ELF-1 (cell line): Measurements from ENCODE around the gene BAZ1B.
"Not testable (repeated sequence)": the region's sequence is repeated elsewhere in the genome, so short reads cannot be mapped to it uniquely, and the experiment has no call there.

Experiments used
- DNase-seq: peaks from one replicate; pipeline ENCODE4 v3.0.0-alpha.2; 2016; ENCODE audit warnings: low read depth, low spot score

The BAZ1B gene

DNA sequence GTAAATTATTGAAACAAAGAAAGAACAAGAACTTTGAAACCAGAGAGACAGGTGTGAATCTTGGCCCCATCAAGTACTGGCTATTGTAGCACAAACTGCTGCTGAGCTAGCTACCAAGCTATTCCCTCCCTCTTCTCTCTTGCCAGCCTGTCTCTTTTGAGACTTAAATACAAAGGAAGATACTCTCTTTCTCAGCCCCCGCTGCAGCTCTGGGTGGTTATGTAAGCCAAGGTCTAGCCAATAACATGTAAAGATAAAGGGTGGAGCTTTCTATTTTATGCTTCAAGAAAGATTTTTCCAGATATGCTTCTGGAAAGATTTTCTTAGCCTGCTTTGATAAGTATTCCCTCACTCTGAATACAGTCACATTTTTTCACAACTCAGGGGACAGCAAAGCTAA lies 17.2 kb downstream of the BAZ1B start:
- DNase-seq, result no peak

DNA sequence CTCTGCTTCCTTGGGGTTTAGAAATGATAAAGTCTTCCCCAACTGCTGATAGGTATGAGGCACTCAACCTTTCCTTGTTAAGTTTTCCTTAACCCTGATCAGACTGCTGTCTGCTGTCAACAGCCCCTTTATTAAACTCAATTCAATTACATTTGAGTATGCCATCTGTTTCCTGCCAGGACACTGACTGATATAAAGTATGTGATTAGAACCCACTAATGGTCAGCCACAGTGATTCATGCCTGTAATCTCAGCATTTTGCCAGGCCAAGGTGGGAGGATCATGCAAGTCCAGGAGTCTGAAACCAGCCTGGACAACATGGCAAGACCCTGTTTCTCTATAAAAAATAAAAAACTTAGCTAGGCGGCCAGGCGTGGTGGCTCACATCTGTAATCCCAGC lies 18.1 kb downstream of the BAZ1B start:
- DNase-seq, result no peak

DNA sequence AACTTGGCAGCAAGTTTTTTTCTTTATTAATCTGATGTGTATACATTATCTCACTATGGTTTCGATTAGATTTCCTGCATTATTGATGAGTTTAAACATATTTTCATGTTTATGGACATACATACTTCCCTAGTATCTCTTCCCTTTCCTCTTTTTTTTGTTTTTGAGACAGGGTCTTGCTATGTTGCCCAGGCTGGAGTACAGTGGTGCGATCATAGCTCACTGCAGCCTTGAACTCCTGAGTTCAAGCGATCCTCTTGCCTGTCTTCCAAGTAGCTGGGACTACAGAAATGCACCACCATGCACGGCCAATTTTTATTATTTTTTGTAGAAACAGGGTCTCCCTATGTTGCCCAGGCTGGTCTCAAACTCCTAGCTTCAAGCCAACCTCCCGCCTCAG lies 18.9 kb downstream of the BAZ1B start:
- DNase-seq, result no peak

DNA sequence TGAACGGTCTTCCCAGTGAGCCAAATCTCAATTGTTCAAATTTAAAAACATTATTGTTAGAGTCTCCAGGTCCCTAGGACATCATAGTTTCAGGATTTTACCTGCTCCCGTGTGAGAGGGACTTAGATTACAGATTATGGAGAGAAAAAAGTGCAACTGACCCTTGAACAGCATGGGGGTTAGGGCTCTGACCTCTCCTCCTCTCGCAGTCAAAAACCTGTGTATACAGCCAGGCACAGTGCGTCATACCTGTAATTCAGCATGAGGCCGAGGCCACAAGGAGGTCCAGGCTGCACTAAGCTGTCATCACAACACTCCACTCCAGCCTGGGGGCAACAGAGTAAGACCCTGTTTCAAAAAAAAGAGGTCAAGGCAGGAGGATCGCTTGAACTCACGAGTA lies 25.5 kb downstream of the BAZ1B start:
- no peak for DNase-seq

DNA sequence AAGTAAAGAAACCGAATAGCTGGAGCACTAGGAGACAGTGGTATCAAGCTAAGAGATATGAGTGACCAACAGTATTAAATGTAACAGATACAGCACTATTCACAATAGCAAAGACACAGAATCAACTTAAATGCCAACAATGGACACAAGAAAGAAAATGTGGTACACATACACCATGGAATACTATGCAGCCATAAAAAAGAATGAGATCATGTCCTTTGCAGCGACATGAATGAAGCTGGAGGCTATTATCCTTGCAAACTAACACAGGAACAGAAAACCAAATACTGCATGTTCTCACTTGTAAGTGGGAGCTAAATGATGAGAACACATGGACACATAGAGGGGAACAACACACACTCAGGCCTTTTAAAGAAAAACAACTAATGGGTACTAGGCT lies 26.6 kb downstream of the BAZ1B start:
- DNase-seq, result not testable (repeated sequence)

DNA sequence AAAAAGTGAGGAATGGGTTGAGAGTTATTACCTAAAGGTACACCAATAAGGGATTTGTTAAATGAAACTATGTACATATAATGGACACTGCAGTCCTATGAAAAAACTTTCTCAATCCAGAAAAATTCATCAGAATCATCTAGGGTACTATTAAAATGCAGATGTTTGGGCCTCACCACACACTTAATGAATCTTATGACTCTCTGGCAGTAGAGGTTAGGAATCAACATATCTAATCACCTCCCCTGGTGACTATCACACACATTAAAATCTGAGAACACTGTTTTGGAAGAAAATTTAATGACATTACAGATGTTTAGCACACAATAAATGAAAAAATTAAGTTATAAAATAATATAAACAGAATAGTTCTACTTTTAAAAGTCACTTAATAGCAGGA lies 32.1 kb downstream of the BAZ1B start:
- no peak for DNase-seq

DNA sequence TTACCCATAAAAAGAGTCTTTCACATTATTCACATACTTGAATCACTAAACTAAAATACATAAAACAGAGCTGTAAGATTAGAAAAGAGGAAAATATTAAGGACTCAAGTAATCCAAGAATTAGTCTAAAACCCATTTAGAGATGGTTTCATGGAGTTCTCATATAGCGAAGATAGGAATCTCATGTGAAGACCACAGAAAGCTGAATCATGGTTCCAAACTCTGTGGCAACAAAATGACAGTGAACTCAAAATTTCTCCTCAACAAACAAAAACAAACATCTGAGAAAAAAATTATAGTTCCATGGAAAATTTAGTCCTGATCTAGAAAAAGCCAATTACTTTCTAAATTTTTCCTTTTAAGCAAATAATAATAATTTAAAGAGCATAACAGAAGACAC lies 34.6 kb downstream of the BAZ1B start:
- DNase-seq, result no peak

DNA sequence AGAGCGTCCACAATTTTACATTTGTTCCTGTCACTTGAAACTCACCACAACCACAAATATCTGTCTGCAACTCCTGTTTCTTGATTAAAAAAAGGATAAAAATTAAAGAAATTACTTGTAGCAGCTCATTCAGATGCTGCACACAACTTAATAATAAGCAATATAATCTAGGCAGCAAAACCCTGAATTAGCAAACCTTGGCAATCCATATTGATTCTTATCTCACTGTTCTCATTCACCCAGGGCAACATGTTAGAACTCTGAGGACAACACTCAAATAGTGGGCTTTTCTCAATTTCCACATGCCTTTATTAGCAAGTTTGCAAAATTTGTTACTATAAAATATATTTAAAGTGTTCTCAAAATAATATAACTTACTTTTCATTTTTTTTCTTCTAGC lies 38.9 kb downstream of the BAZ1B start:
- DNase-seq, result no peak

DNA sequence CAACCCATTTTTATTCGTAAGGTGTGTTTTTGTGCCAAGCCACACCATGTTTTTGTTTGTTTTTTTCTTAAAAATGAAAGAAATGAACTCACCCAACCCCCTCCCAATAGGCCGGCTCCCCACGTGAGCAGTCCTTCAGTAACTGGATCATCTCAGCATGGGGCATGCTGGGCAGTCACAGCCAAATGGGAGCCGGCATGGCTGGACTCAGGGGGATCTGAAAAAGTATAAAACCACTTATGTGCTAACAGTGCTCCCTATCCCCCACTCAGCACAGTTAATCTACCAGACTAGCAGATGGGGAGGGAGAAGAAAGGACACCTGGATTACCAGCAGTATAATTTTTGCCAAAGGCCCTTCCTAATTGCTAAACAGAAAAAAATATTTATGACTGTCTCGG lies 39.3 kb downstream of the BAZ1B start:
- DNase-seq, result no peak

DNA sequence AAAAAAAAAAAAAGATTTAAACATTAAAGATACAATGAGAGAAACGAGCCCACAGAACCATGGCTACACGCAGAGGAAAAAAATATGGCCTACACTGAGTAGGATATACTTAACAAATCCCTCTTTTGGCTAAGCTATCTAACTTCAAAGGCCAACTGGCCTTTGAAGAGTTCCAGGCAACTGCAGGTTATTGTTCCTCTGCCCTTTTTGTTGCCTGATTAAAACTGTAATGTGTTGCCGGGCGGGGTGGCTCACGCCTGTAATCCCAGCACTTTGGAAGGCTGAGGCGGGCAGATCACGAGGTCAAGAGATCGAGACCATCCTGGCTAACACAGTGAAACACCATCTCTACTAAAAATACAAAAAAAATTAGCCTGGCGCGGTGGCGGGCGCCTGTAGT lies 40.6 kb downstream of the BAZ1B start:
- not testable (repeated sequence) for DNase-seq

DNA sequence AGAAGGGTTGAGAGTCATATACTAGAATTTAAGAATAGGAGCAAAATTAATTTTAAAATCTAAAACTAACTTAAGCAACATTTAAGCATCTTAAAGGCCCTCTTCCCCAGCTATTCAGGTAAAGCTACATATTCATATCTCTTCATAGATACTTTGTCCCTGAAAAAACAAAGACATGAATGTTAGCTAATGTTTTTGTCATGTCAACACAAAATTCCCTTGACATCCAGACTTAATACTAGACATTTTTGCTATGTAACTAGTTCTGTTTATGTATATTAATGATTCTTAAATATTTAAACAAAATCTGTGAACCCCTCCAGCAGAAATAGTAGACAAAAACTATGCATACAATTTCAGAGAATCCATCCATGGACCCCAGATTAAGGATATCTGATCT lies 43.5 kb downstream of the BAZ1B start:
- DNase-seq, result no peak

DNA sequence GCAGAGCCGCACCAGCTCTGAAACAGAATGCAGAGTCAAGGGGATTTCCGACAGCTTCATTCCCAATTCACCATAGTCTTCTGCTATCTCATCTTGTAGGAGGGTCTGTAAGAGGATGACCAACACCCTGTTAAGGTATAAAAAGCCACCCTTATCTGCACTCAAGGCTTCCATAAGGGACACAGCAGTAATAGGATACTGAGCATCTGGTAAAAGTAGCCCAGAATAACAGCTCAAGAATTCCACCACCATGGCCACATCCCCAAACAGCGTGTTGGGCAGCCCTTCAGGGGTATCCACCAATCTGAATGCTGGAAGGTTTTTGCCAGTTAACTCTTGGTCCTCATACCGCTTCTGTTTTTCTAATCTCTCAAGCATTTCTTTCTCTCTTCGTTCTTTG lies 44.7 kb downstream of the BAZ1B start:
- DNase-seq, result no peak

DNA sequence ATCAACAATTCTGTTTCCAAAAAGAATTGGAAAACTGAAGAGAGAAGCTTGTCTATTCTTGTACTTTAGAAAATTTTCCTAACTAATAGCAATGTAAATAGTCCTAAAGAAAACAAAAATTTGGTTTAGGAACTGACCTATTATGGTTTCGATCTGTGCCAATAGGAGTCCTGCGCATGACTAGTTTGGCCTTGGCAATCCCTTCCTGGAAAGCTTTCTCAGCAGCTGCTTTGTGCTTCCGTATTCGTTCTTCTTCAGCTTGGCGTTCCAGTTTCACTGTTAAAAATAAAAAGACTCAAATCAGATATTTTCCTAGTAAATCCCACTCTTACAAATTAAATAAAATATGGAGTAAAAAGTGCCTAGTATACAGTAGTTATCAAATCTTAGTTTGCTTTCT lies 51.9 kb downstream of the BAZ1B start:
- DNase-seq, result no peak

DNA sequence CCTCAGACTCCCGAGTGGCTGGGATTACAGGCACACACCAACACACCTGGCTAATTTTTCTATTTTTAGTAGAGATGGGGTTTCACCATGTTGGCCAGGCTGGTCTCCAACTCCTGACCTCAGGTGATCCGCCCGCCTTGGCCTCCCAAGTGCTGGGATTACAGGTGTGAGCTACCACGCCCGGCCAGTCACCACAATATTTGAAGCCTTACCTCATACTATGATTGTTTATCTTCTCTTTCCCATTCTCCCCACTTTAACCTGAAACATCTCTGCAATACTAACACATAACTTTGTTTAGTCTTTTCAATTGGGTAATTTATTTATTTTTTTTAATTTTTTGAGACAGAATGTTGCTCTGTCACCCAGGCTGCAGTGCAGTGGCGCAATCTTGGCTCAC lies 55.0 kb downstream of the BAZ1B start:
- not testable (repeated sequence) for DNase-seq

DNA sequence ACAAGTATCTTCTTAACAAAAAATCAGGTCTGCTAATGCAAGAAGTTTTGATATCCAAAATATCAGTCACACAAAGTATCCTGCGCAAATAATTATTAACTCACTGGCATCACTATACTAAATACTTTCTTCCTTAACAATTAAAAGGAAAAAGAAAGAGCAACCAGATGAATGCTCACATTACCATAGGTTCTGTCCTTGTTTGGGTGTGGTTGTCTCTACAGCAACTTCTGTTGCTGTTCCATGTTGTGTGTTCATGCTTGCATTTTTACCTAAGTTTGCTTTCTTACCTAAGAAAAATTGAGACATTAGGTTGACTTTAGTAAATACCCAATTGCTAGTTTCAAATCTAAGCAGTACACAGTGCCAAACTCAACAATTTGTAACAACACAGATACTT lies 56.0 kb downstream of the BAZ1B start:
- DNase-seq, result no peak

DNA sequence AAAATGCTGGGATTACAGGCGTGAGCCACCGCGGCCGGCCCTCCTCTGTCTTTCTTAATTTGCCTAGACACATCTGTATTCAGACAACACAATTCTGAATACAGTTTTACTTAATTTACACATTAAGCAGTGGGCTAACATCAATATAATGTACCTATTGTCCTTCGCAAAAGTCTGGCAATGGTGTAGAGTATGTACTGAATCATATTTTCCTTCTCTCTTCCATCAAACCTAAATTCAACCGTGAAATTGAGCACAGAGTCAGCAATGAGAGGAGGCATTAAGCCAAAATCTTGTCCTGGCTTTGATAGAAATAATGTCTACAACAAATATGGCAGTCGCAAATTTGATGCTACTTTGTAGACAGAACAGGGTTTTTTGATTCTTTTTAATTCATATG lies 58.1 kb downstream of the BAZ1B start:
- DNase-seq, result no peak

DNA sequence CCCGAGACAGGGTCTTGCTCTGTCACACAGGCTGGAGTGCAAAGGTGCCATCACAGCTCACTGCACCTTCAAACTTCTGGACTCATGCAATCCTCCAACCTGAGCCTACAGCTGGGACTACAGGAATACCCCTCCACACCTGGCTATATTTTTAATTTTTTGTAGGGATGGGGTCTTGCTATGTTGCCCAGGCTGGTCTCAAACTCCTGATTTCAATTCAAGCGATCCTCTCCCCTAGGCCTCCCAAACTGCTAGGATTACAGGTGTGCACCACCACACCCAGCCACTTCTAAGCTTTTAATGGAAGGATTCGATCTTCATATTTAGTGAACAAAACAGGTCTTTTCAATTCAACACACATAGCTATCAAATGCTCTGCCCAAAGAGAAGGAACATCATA lies 58.8 kb downstream of the BAZ1B start:
- no peak for DNase-seq

DNA sequence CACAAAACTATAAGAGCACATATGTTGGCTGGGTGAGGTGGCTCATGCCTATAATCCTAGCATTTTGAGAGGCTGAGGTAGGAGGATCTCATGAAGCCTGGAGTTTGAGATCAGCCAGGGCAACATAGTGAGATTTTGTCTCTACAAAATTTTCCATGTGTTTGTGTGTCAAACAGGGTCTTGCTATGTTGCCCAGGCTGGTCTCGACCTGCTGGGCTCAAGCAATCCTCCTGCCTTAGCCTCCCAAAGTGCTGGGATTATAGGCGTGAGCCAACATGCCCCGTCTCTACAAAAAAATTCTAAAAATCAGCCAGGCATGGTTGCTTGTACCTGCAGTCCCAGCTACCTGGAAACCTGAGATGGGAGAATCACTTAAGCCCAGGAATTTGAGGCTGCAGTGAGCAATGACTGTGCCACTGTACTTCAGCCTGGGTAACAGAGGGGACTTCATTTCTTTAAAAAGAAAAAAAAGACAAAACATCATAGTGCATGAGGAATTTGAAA lies 60.3 kb downstream of the BAZ1B start:
- DNase-seq, result no peak

DNA sequence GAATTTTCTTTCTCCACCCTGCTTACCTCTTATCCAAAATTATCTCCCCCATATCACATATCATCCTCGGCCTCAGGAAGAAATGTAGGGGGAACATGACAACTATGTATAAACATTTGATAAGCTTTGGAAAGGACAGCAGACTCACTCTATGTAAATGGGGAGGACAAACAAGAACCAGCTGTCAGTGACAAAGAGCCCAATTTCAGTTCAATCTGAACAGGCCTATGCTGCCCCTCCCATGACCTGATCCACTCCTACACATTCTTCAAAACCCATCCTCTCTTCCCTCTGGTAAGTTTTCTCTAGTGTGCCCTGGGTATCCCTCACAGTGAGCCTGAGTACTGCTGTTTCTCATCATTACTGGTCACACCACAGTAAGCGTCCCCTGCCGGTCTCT lies 67.7 kb downstream of the BAZ1B start:
- no peak for DNase-seq

DNA sequence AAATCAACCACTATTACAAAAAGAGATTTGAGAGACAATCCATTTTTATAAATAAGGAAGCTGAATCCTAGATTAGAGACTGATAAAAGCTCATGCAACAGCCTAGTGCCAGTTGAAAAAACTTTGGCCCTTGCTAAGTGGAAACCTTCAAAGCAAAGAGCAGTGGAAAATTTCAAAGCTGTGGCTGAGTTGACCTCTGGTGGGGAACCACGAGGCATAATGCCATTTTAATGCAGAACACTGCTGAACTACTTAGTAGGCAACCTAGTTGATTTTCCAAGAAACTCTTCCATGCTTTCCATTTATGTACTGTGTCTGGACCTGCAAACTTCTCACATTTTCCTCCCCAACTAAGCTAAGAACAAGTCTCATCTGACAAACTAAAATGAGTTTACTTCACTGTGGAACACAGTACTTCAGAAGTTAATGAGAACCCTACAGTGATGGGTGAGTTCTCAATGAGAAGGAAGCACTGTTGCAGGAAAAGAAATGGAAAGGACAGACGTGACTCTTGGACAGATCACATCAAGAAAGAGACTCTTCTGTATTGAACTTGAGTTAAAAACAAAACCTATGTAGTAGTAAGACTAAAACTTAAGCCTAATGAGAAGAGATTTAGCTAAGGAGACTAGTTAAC lies 69.0 kb downstream of the BAZ1B start:
- DNase-seq, result no peak

DNA sequence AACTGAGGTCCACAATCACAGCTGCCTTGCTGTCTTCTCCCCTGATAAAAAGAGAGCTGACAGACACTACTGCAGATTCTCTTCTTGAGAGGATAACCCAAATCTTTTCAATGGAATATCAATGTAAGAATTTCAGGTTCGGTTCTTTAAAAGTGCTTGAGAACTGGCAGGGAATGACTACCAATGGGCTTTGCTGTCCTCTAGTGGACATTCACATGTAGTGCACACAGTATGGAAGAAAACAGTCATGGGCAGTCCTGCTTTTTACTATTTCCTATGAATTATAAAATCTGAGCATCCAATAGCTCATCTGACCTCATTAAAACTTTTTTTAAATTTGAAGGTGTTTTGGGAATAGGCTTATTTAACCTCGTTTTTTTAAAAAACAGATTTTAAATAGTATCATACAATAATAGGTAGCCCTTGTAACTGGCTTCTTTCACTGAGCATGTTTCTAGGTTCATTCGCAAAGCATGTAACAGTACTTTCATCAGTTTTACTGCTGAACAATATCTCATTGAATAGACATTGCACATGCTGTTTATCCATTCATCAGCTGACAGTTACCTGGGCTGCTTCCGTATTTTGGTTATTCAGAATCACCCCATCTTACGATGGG lies 70.2 kb downstream of the BAZ1B start:
- DNase-seq, result no peak

DNA sequence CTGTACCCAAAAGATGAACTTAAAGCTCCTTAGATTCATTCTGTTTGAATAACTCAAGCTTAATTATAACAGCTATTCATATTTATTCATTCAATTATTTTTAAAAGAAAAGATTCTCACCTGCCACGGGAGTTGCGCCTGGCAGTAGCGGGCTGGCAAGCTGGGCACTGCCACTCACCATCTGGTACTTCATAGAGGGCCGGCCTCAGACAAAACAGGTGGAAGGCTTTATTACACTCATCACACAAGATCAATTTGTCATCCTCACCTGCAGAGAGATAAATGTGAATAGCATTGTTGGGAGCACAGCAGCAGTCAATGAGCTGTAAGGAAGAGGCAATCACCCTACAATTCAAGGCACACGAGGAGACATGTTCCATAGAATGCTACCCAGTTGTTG lies 72.7 kb downstream of the BAZ1B start:
- no peak for DNase-seq

DNA sequence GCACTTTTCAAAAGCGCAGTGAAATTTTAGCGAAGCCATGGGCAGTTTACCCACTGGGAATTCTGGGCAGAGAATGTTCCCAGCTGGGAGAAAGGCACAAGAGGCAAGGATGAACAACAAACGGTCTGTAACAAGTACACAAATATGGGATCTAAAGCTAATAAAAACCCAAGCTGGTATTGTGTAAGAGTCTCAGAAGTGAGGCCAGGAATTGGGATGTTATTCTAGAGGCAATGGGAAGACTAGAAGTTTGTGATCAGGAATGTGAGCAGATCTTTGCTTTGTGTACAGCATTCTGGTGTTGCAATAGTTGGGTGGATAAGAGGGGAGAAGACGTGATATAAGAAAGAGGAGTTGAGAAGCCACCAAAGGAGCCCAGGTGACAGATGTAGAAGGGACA lies 73.5 kb downstream of the BAZ1B start:
- DNase-seq, result no peak
